ENCODE data around the gene EXOC3L1. TPM values are rescaled to one million over a fixed set of nuclear protein-coding genes. Genes with fewer than 3 reads are reported as not detected.

The EXOC3L1 gene
- total RNA-seq, 1 experiment from 2014 or later = not detected

DNA sequence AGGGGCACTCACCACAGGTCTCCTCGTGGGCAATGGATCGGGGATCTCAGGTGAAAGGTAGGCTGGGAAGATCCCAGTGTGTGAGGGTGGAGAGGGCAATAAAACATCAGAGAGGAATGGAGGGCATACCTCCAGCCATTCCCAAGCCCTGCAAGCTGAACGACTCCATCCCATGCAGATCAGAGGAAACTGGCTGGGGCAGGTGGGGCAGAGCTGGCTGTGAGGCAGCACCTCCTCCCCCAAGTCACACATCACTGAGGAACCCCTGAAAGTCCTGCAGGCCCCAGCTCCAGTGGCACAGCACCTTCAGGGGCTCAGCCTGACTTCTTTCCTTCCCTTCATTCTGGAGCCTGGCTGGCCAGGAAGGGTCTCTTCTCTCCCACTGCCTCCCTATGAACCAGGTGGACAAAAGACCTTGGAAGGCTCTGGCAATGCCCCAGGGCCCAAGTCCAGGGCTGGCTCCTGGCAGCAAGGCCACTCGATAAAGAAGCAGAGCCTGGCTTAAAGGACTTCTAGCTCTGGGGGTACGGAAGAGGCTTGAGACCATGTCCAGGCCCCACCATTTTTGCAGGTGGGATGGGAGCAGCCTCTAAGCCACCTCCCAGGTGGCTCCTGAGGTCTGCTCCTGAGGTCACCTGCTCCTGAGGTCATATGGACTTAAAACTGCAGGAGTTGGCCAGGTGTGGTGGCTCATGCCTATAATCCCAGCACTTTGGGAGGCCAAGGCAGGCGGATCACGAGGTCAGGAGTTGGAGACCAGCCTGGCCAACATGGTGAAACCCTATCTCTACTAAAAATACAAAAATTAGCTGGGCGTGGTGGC lies 23.5 kb upstream of the EXOC3L1 start:
- Histone ChIP-seq H3K4me3 (ENCODE audit: low read length) (no peak overlapping the region), H2AFZ (ENCODE audit: low read length) (no peak overlapping the region), H3K4me2 (ENCODE audit: low read length) (peak overlapping the region; percentile 56), H3K9me2 (replicated peaks; ENCODE audit: low read length) (no peaks in the 10 kb centered on the region), H3K36me3 (ENCODE audit: low read depth, low read length) (no peaks in the 10 kb centered on the region), H3K9me3 (ENCODE audit: low read length) (no peaks in the 10 kb centered on the region), H3K79me2 (ENCODE audit: low read length) (no peaks in the 10 kb centered on the region), H3K4me1 (ENCODE audit: insufficient read depth, low read length) (peaks cover 13% of the 10 kb centered on the region), H4K20me1 (ENCODE audit: low read length) (no peaks in the 10 kb centered on the region), H3F3A (ENCODE audit: low read length, unreplicated experiment) (peaks cover 3% of the 10 kb centered on the region), H3K9ac (ENCODE audit: low read length) (no peak overlapping the region), H3K27ac (ENCODE audit: low read length) (peak overlapping the region; percentile 81), H3K27me3 (ENCODE audit: low read length) (no peaks in the 10 kb centered on the region)
- ATAC-seq = peak; percentile 18
- intact Hi-C loops (cut with micrococcal nuclease) = no loop called here
- no peak for DNase-seq
- CTCF ChIA-PET = no interaction called here
- POLR2A ChIA-PET (ENCODE audit: unreplicated experiment) = interaction anchor here (0.6 kb wide), 1 partner anchor 17 kb away, joined by 5 read pairs; no protein-coding TSS in a partner anchor
- BruUV-seq (replicated peaks) = no TSS peak
- TF ChIP-seq EZH2phosphoT487 (IDR thresholded peaks at IDR 0.05; ENCODE audit: borderline replicate concordance, low read length) = no peak
- no peak for TF ChIP-seq EZH2 (IDR thresholded peaks at IDR 0.05; ENCODE audit: low read length, unreplicated experiment)
- TF ChIP-seq, protein P1, sequence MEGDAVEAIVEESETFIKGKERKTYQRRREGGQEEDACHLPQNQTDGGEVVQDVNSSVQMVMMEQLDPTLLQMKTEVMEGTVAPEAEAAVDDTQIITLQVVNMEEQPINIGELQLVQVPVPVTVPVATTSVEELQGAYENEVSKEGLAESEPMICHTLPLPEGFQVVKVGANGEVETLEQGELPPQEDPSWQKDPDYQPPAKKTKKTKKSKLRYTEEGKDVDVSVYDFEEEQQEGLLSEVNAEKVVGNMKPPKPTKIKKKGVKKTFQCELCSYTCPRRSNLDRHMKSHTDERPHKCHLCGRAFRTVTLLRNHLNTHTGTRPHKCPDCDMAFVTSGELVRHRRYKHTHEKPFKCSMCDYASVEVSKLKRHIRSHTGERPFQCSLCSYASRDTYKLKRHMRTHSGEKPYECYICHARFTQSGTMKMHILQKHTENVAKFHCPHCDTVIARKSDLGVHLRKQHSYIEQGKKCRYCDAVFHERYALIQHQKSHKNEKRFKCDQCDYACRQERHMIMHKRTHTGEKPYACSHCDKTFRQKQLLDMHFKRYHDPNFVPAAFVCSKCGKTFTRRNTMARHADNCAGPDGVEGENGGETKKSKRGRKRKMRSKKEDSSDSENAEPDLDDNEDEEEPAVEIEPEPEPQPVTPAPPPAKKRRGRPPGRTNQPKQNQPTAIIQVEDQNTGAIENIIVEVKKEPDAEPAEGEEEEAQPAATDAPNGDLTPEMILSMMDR (conservative IDR thresholded peaks at IDR 0.05; ENCODE audit: low read depth, low read length) = no peak

DNA sequence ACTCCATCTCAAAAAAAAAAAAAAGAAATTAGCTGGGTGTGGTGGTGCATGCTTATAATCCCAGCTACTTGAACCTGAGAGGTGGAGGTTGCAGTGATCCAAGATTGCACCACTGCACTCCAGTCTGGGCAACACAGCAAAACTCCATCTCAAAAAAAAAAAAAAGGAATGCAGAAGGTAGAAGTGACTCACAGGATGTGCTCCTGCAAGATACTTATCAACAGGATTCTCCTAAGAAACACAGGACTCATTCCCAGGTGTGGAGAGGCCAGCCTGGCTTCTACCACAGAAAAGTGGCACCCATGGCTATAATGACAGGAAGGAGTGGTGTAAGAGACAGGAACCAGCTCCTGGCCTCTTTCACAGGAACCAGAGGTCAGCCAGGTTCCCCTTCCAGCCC lies 22.8 kb upstream of the EXOC3L1 start:
- intact Hi-C loops (cut with micrococcal nuclease) = no loop called here
- peak; percentile 67 for ATAC-seq
- CTCF ChIA-PET = interaction anchor here (0.6 kb wide), 2 partner anchors 335 to 653 kb away, joined by 4 to 5 read pairs; no protein-coding TSS in a partner anchor

More for the DNA sequence above, 22.8 kb upstream of the EXOC3L1 start:
- Histone ChIP-seq H4K20me1 (ENCODE audit: low read length) (no peaks in the 10 kb centered on the region), H3K27ac (ENCODE audit: low read length) (peak overlapping the region; percentile 81), H3F3A (ENCODE audit: low read length, unreplicated experiment) (peaks cover 3% of the 10 kb centered on the region), H3K79me2 (ENCODE audit: low read length) (no peaks in the 10 kb centered on the region), H3K36me3 (ENCODE audit: low read depth, low read length) (no peaks in the 10 kb centered on the region), H3K27me3 (ENCODE audit: low read length) (no peaks in the 10 kb centered on the region), H3K9ac (ENCODE audit: low read length) (no peak overlapping the region), H3K4me2 (ENCODE audit: low read length) (peak overlapping the region; percentile 56), H3K9me3 (ENCODE audit: low read length) (no peaks in the 10 kb centered on the region), H3K9me2 (replicated peaks; ENCODE audit: low read length) (no peaks in the 10 kb centered on the region), H2AFZ (ENCODE audit: low read length) (no peak overlapping the region), H3K4me3 (ENCODE audit: low read length) (no peak overlapping the region), H3K4me1 (ENCODE audit: insufficient read depth, low read length) (peaks cover 19% of the 10 kb centered on the region)
- TF ChIP-seq, protein P1 (conservative IDR thresholded peaks at IDR 0.05; ENCODE audit: low read depth, low read length) = no peak
- no peak for TF ChIP-seq EZH2phosphoT487 (IDR thresholded peaks at IDR 0.05; ENCODE audit: borderline replicate concordance, low read length)
- no peak for TF ChIP-seq EZH2 (IDR thresholded peaks at IDR 0.05; ENCODE audit: low read length, unreplicated experiment)
- DNase-seq = peak; percentile 73
- no TSS peak for BruUV-seq (replicated peaks)
- POLR2A ChIA-PET (ENCODE audit: unreplicated experiment) = interaction anchor here (0.6 kb wide), 1 partner anchor 16 kb away, joined by 5 read pairs; no protein-coding TSS in a partner anchor
